Liver (tissue), 9 donors: Measurements from ENCODE around the gene AHRR. TPM values are rescaled to one million over a fixed set of nuclear protein-coding genes. Genes with fewer than 3 reads are reported as not detected.
A peak's percentile ranks its signal among the peaks of the same experiment; 100 is the strongest.
"Not testable (repeated sequence)": the region's sequence is repeated elsewhere in the genome, so short reads cannot be mapped to it uniquely, and the experiment has no call there.

Experiments
- DNase-seq: peaks from one replicate; pipeline ENCODE4 v3.0.0-alpha.2; 2017; ENCODE audit warnings: low spot score
- H3K27ac ChIP-seq, 2 donors: one replicate each; pipeline ENCODE4 v1.7.0; 2013; ENCODE audit warnings: inconsistent platforms in 2 of 2, low read length in 2 of 2, control low read depth in 1 of 2, low read depth in 1 of 2, mild to moderate bottlenecking in 1 of 2
- H3K27me3 ChIP-seq, 4 donors: one replicate each; pipeline versions ENCODE4 v1.6.1 to v1.7.0; 2013; ENCODE audit warnings: low read length in 3 of 4, inconsistent platforms in 1 of 4, mild to moderate bottlenecking in 1 of 4, moderate library complexity in 1 of 4; ENCODE audit not compliant: control insufficient read depth in 4 of 4, insufficient read depth in 4 of 4
- H3K36me3 ChIP-seq, 4 donors: one replicate each; pipeline versions ENCODE4 v1.6.1 to v1.7.0; 2013; ENCODE audit warnings: low read length in 3 of 4, mild to moderate bottlenecking in 3 of 4, low read depth in 1 of 4, moderate library complexity in 1 of 4; ENCODE audit not compliant: control insufficient read depth in 4 of 4, insufficient read depth in 3 of 4
- H3K4me1 ChIP-seq, 4 donors: one replicate each; pipeline versions ENCODE4 v1.6.1 to v1.7.0; 2013; ENCODE audit warnings: low read length in 3 of 4, mild to moderate bottlenecking in 3 of 4, moderate library complexity in 1 of 4; ENCODE audit not compliant: control insufficient read depth in 4 of 4, insufficient read depth in 4 of 4
- H3K4me3 ChIP-seq, 3 donors: one replicate each; pipeline versions ENCODE4 v1.6.1 to v1.7.0; 2013; ENCODE audit warnings: low read length in 3 of 3, control low read depth in 1 of 3, low read depth in 1 of 3, mild to moderate bottlenecking in 1 of 3
- H3K9ac ChIP-seq, 2 donors: one replicate each; pipeline ENCODE4 v1.7.0; 2013; ENCODE audit warnings: low read length in 2 of 2, mild to moderate bottlenecking in 2 of 2, moderate library complexity in 2 of 2, control low read depth in 1 of 2, low read depth in 1 of 2
- H3K9me3 ChIP-seq, 4 donors: one replicate each; pipeline versions ENCODE4 v1.6.1 to v1.7.0; 2013; ENCODE audit warnings: low read length in 3 of 4; ENCODE audit not compliant: control insufficient read depth in 4 of 4
- FOXA1 ChIP-seq: IDR thresholded peaks from 2 replicates; pipeline ENCODE4 v1.6.1; 2016; ENCODE audit warnings: antibody characterized with exemption
- GABPA ChIP-seq, 2 donors: IDR thresholded peaks in 1 of 2; conservative IDR thresholded peaks in 1 of 2; 2 replicates each; pipeline ENCODE4 v1.6.1; 2016; ENCODE audit warnings: antibody characterized with exemption in 2 of 2, mild to moderate bottlenecking in 1 of 2, moderate library complexity in 1 of 2
- HNF4A ChIP-seq, 2 donors: conservative IDR thresholded peaks; 2 replicates each; pipeline ENCODE4 v1.6.1; 2016; ENCODE audit warnings: antibody characterized with exemption in 2 of 2, mild to moderate bottlenecking in 2 of 2
- HNF4G ChIP-seq: IDR thresholded peaks from 2 replicates; pipeline ENCODE4 v1.6.1; 2016; ENCODE audit warnings: antibody characterized with exemption
- JUND ChIP-seq, 2 donors: IDR thresholded peaks; 2 replicates each; pipeline ENCODE4 v1.6.1; 2016; ENCODE audit warnings: antibody characterized with exemption in 2 of 2
- MAX ChIP-seq: IDR thresholded peaks from 2 replicates; pipeline ENCODE4 v1.6.1; 2016; ENCODE audit warnings: antibody characterized with exemption
- NR2F2 ChIP-seq: IDR thresholded peaks from 2 replicates; pipeline ENCODE4 v1.6.1; 2016; ENCODE audit warnings: antibody characterized with exemption
- REST ChIP-seq: IDR thresholded peaks from 2 replicates; pipeline ENCODE4 v1.6.1; 2016; ENCODE audit warnings: antibody characterized with exemption, mild to moderate bottlenecking
- RXRA ChIP-seq, 2 donors: IDR thresholded peaks; 2 replicates each; pipeline ENCODE4 v1.6.1; 2017 to 2018; ENCODE audit warnings: antibody characterized with exemption in 2 of 2, mild to moderate bottlenecking in 1 of 2
- TAF1 ChIP-seq: conservative IDR thresholded peaks from 2 replicates; pipeline ENCODE4 v1.6.1; 2016; ENCODE audit warnings: antibody characterized with exemption, mild to moderate bottlenecking
- ZBTB33 ChIP-seq: IDR thresholded peaks from 2 replicates; pipeline ENCODE4 v1.6.1; 2016; ENCODE audit warnings: antibody characterized with exemption
- WGBS: extraction: QIAGEN DNeasy Blood & Tissue Kit; methylation state at CpG from one replicate; pipeline ENCODE4 v1.1.7; 2013; 5-methylcytosine and 5-hydroxymethylcytosine counted together
- polyA plus RNA-seq, 2 donors: library from polyadenylated mRNA; stranded (reverse) in 1 of 2; unstranded in 1 of 2; fragments of 200-250 nt in 1 of 2; fragments of >200 nt in 1 of 2; fragmentation: Nextera tagmentation in 1 of 2; extraction: Ambion mirVana in 1 of 2; gene quantifications; one replicate each; pipeline versions ENCODE4 v1.2.1 to v1.2.3, GENCODE V29; 2013 to 2015
- total RNA-seq, 2 donors: library from RNA; depleted of rRNA; stranded (reverse); fragments of >200 nt; gene quantifications; one replicate each; pipeline ENCODE4 v1.2.3, GENCODE V29; 2014
- TF ChIP-seq, protein P1 (sequence below): IDR thresholded peaks from 2 replicates; pipeline ENCODE4 v1.6.1; 2016; ENCODE audit warnings: antibody characterized with exemption
- donor health status: healthy.
- donor health status: healthy.
- donor health status: healthy.
- donor health status: healthy.
- donor health status: healthy.

Gene AHRR
- total and polyA plus RNA-seq, 4 donors = 0.15 to 0.47 (median 0.24) TPM

DNA sequence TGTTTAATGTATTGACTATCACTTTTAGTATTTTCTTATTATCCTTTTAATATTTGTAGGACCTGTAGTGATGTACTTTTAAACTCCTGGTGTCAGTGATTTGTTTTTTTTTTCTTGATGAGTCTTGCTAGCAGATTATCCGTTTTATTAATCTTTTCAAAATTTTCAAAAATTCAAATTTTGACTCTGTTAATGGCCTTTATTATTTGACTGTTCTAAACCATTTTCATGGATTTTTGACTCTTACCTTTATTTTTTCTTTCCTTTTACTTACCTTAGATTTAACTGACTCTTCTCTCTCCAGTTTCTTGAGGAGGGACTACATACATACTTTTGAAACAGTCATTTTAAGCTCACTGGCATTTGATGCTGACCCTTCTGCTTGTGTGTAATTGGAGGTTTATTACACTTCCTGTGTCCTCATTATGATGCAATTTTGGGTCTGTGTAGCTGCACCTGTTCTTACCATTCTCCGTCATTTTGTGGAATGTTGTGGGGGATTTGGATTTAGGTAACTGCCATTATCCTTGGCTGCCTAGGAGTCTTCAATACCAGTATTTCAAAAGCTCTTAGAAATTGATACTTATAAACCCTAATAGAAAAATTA lies 89.5 kb downstream of the AHRR start:
- Histone ChIP-seq H3K4me1 (no peaks in the 10 kb centered on the region), H3K9me3 (no peaks in the 10 kb centered on the region), H3K36me3 (no peaks in the 10 kb centered on the region), H3K27ac (no peak overlapping the region), H3K27me3 (peaks cover 0 to 3% (median 0%) of the 10 kb centered on the region in 4 donors), H3K9ac (no peak overlapping the region), H3K4me3 (no peak overlapping the region)
- WGBS = 78% methylated on average over 2 of the region's 2 CpGs
- no peak for TF ChIP-seq MAX
- no peak for TF ChIP-seq HNF4A (conservative IDR thresholded peaks at IDR 0.05)
- TF ChIP-seq GABPA (IDR thresholded peaks at IDR 0.05 in 1 of 2, conservative IDR thresholded peaks at IDR 0.05 in 1 of 2) = no peak
- TF ChIP-seq RXRA (IDR thresholded peaks at IDR 0.05) = no peak
- TF ChIP-seq TAF1 = no peak
- no peak for TF ChIP-seq HNF4G
- no peak for TF ChIP-seq JUND (IDR thresholded peaks at IDR 0.05)
- no peak for TF ChIP-seq NR2F2
- TF ChIP-seq ZBTB33 = no peak
- no peak for TF ChIP-seq FOXA1
- no peak for TF ChIP-seq REST
- TF ChIP-seq, protein P1, sequence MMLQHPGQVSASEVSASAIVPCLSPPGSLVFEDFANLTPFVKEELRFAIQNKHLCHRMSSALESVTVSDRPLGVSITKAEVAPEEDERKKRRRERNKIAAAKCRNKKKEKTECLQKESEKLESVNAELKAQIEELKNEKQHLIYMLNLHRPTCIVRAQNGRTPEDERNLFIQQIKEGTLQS = no peak
- DNase-seq = no peak

GRCh38 chr5:411728-412127 lies 90.2 kb downstream of the AHRR start:
- no peaks in the 10 kb centered on the region for H3K9me3 ChIP-seq
- H3K27me3 ChIP-seq = peaks cover 0 to 3% (median 0%) of the 10 kb centered on the region in 4 donors
- WGBS = 78% methylated on average over 13 of the region's 13 CpGs
- H3K4me3 ChIP-seq = no peak overlapping the region
- H3K27ac ChIP-seq = no peak overlapping the region
- H3K36me3 ChIP-seq = no peaks in the 10 kb centered on the region
- TF ChIP-seq RXRA (IDR thresholded peaks at IDR 0.05) (no peak), ZBTB33 (no peak)
- TF ChIP-seq, protein P1 = no peak
- no peak overlapping the region for H3K9ac ChIP-seq
- no peaks in the 10 kb centered on the region for H3K4me1 ChIP-seq
- no peak for DNase-seq

GRCh38 chr5:414991-415927 lies 93.7 kb downstream of the AHRR start:
- WGBS = 85% methylated on average over 42 of the region's 42 CpGs
- not testable (repeated sequence) for DNase-seq, H3K36me3 ChIP-seq, H3K4me1 ChIP-seq, H3K27me3 ChIP-seq, H3K9me3 ChIP-seq, H3K4me3 ChIP-seq
- H3K9ac ChIP-seq = peak overlapping the region in 1 of 2 donors; percentile 76
- peak overlapping the region in 1 of 2 donors; percentile 60 for H3K27ac ChIP-seq
